Measurements from ENCODE around the gene PNMA6E.
"Not testable (repeated sequence)": the region's sequence is repeated elsewhere in the genome, so short reads cannot be mapped to it uniquely, and the experiment has no call there.

The PNMA6E gene

DNA sequence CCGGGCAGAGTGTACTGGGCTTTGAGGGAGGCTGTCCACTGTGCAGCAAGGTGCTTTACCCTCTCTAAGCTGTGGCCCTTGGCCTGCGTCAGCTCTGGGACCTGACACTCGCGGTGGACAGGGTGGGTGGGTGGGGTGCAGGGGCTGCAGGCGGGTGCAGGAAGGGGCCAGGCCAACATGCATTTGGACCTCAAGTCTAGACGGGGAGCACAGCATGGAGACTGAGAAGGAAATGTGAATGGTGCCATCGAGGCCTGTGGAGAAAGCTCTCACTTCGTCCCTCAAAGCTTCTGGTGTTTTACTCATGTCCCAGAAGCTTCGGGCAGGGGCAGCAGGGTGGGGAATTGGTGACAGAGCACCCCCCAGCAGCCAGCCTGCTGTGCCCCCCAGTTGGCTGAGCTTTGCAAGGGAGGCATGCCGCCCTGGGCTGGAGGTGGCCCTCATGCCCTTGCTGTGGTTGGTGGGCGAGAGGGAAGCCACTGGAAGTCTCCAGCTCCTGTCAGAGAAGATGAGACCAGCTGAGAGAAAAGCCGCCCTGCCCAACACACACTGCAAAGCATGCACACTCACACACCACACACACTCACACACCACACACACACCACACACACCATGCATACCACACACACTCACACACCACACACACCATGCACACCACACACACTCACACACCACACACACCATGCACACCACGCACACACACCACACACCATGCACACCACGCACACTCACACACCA lies 12.3 kb downstream of the PNMA6E start:
- H3K4me3 ChIP-seq (replicated peaks in 1 of 2; ENCODE audit: low read depth in 2 of 2, low read length in 2 of 2), result no peak overlapping the region
- TF ChIP-seq, protein P1, sequence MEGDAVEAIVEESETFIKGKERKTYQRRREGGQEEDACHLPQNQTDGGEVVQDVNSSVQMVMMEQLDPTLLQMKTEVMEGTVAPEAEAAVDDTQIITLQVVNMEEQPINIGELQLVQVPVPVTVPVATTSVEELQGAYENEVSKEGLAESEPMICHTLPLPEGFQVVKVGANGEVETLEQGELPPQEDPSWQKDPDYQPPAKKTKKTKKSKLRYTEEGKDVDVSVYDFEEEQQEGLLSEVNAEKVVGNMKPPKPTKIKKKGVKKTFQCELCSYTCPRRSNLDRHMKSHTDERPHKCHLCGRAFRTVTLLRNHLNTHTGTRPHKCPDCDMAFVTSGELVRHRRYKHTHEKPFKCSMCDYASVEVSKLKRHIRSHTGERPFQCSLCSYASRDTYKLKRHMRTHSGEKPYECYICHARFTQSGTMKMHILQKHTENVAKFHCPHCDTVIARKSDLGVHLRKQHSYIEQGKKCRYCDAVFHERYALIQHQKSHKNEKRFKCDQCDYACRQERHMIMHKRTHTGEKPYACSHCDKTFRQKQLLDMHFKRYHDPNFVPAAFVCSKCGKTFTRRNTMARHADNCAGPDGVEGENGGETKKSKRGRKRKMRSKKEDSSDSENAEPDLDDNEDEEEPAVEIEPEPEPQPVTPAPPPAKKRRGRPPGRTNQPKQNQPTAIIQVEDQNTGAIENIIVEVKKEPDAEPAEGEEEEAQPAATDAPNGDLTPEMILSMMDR (IDR thresholded peaks at IDR 0.05; ENCODE audit: low read depth, low read length), result no peak
- DNase-seq (ENCODE audit: low read depth in 2 of 2), result no peak

DNA sequence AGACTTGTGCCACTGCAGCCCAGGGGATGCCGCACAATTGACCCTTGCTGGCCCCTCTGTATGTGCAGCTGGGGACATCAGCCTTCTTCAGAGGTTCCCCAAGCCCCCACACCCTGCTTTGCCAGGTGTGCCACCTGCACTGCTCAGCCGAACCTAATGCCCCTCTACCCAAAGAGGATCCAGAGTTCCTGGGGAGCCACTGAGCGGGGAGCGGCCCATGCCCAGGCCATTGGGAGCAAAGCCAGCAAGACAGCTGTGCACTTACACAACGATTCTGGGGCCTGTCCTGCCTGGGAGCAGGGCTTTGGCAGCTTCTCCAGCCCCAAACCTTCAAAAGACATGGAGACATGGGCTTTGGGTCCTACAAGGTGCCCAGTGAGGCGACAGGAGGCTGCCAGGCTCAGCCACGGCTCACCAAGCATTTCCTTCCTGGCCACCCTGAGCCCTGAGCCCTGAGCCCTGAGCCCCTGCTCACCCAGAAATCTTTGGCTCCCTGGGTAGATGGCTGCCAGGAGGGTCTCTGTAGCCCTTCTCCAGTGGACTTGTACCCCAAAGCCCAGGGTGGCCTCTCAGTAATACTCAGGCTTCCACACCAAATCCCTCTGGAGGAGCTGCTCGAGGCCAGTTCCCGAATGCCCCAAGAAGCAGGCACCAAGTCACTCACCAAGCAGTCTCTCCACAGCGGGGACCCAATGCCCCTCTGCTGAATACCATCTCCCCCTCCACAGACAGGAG lies 13.0 kb downstream of the PNMA6E start:
- TF ChIP-seq, protein P1 (IDR thresholded peaks at IDR 0.05; ENCODE audit: low read depth, low read length), result no peak
- DNase-seq (ENCODE audit: low read depth in 2 of 2), result no peak
- no peak overlapping the region for H3K4me3 ChIP-seq (replicated peaks in 1 of 2; ENCODE audit: low read depth in 2 of 2, low read length in 2 of 2)

DNA sequence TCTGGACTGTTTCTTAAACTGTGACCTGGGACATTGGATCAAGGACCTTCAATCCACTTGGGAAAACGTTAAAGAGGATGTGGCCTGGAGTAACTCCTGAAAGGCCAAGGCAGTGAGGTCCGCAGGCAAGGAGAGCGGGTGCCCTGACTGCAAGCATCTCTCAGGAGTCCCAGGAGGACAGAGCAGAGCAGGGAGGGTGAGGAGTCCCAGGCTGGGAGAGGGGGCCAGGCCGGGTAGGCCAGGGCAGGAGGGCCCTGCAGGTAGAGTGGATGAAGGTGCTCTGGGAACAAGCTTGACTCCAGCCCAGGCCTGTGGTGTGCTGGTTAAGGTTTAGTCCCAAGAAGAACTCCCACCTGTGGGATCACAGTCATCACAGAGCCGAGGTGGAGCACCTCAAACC lies 13.8 kb downstream of the PNMA6E start:
- TF ChIP-seq, protein P1 (IDR thresholded peaks at IDR 0.05; ENCODE audit: low read depth, low read length), result no peak
- H3K4me3 ChIP-seq (replicated peaks in 1 of 2; ENCODE audit: low read depth in 2 of 2, low read length in 2 of 2), result no peak overlapping the region
- no peak for DNase-seq (ENCODE audit: low read depth in 2 of 2)

DNA sequence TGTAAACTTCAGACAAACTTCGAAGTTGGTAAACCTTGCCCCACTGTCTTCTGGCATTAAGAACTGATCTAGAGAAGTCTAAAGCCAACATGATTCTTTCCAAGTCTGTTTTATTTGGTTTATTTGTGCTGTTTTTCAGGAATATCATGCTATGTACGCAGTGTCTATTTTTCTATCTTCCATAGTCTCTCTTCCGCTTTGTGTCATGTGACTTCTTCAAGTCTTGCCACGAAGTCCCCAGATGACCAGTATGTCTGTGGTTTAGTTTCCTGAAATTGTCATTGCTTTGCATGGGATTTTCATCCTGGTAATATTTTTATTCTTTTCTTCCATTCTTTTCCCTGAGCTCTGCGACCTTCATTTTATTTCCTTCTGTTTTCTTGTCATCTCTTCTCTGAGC lies 15.1 kb downstream of the PNMA6E start:
- H3K4me3 ChIP-seq (replicated peaks in 1 of 2; ENCODE audit: low read depth in 2 of 2, low read length in 2 of 2), result no peak overlapping the region
- DNase-seq (ENCODE audit: low read depth in 2 of 2), result no peak
- TF ChIP-seq, protein P1 (IDR thresholded peaks at IDR 0.05; ENCODE audit: low read depth, low read length), result no peak

DNA sequence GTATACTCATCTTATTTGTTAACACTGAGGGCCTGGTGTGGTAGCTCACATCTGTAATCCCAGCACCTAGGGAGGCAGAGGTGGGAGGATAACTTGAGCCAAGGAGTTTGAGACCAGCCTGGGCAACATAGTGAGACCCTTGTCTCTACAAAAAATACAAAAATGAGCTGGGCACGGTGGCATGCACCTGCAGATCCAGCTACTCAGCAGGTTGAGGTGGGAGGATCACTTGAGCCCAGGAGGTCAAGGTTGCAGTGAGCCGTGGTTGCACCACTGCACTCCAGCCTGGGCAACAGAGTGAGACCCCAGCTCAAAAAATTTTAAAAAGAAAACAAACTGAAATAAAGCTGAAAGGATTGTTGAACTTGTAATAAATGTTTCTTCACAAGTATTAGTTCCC lies 16.2 kb downstream of the PNMA6E start:
- H3K4me3 ChIP-seq (replicated peaks in 1 of 2; ENCODE audit: low read depth in 2 of 2, low read length in 2 of 2); DNase-seq (ENCODE audit: low read depth in 2 of 2): not testable (repeated sequence)

DNA sequence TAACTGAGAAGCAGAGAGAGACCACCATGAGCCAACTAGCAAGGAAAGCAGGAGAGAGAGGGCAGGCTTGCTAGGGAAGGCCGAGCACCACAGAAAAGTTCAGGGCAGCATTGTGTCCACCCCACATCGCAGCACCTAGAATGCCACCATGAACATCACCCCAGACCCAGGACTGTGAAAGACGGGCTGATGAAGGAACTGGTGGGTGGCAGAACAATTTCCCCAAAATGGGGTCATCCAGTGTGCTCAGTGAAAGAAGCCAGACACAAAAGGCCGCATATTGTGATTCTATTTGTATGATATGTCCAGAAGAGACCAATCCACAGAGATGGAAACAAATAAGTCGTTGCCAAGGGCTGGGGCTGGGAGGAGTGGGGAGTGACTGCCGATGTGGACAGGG lies 16.8 kb downstream of the PNMA6E start:
- TF ChIP-seq, protein P1 (IDR thresholded peaks at IDR 0.05; ENCODE audit: low read depth, low read length), result no peak
- DNase-seq (ENCODE audit: low read depth in 2 of 2), result no peak

More for the DNA sequence above, 16.8 kb downstream of the PNMA6E start:
- no peak overlapping the region for H3K4me3 ChIP-seq (replicated peaks in 1 of 2; ENCODE audit: low read depth in 2 of 2, low read length in 2 of 2)

Data from cardiac fibroblast (primary cell).